ENCODE measurements around the gene MIER3. TPM values are rescaled to one million over a fixed set of nuclear protein-coding genes. Genes with fewer than 3 reads are reported as not detected.

Gene MIER3
- total RNA-seq, 1 donor from 2014 or later = 37.6 TPM

- H3K4me3 Mint-ChIP-seq = no peak overlapping the region
- H3K27ac Mint-ChIP-seq = no peak overlapping the region
- intact Hi-C loops (cut with micrococcal nuclease) = loop anchor here (2.0 to 5.0 kb wide), 2 partner anchors 276 to 628 kb away; no protein-coding TSS in a partner anchor
- peaks cover 14% of the 10 kb centered on the region for H3K27me3 Mint-ChIP-seq
- H3K4me1 Mint-ChIP-seq = peaks cover 2% of the 10 kb centered on the region
- H3K36me3 Mint-ChIP-seq (ENCODE audit: low read depth) = peaks cover 13% of the 10 kb centered on the region
- H3K9me3 Mint-ChIP-seq = no peaks in the 10 kb centered on the region
- no peak for DNase-seq
These were observed 51.5 kb downstream of the MIER3 start for GRCh38 chr5:56900395-56900794.

GRCh38 chr5:56898213-56898612, 53.7 kb downstream of the MIER3 start:
- Mint-ChIP-seq H3K27me3 (peaks cover 2% of the 10 kb centered on the region), H3K4me3 (no peak overlapping the region), H3K4me1 (peaks cover 6% of the 10 kb centered on the region), H3K36me3 (ENCODE audit: low read depth) (peaks cover 29% of the 10 kb centered on the region), H3K27ac (no peak overlapping the region), H3K9me3 (no peaks in the 10 kb centered on the region)
- no peak for DNase-seq
- intact Hi-C loops (cut with micrococcal nuclease) = no loop called here

- intact Hi-C loops (cut with micrococcal nuclease) = no loop called here
- Mint-ChIP-seq H3K9me3 (no peaks in the 10 kb centered on the region), H3K27me3 (no peaks in the 10 kb centered on the region), H3K36me3 (ENCODE audit: low read depth) (peaks cover 39% of the 10 kb centered on the region), H3K4me3 (no peak overlapping the region), H3K27ac (no peak overlapping the region), H3K4me1 (peaks cover 6% of the 10 kb centered on the region)
- DNase-seq = no peak
These were observed 55.2 kb downstream of the MIER3 start for GRCh38 chr5:56896763-56897162.

GRCh38 chr5:56893251-56893951, 58.5 kb downstream of the MIER3 start:
- no peak overlapping the region for H3K4me3 Mint-ChIP-seq
- no peaks in the 10 kb centered on the region for H3K9me3 Mint-ChIP-seq
- peaks cover 9% of the 10 kb centered on the region for H3K4me1 Mint-ChIP-seq
- no peaks in the 10 kb centered on the region for H3K27me3 Mint-ChIP-seq
- no peak for DNase-seq
- H3K36me3 Mint-ChIP-seq (ENCODE audit: low read depth) = peaks cover 65% of the 10 kb centered on the region
- no peak overlapping the region for H3K27ac Mint-ChIP-seq
- intact Hi-C loops (cut with micrococcal nuclease) = no loop called here

DNA sequence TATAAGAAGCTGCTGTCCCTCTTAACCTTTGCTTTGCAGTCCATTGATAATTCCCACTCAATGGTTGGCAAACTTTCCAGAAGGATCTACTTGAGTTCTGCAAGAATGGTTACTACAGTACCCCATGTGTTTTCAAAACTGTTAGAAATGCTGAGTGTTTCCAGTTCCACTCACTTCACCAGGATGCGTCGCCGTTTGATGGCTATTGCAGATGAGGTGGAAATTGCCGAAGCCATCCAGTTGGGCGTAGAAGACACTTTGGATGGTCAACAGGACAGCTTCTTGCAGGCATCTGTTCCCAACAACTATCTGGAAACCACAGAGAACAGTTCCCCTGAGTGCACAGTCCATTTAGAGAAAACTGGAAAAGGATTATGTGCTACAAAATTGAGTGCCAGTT, 70.4 kb downstream of the MIER3 start:
- Mint-ChIP-seq H3K4me3 (no peak overlapping the region), H3K36me3 (ENCODE audit: low read depth) (peaks cover 73% of the 10 kb centered on the region), H3K4me1 (peaks cover 6% of the 10 kb centered on the region), H3K27ac (no peak overlapping the region), H3K9me3 (no peaks in the 10 kb centered on the region), H3K27me3 (no peaks in the 10 kb centered on the region)
- no peak for DNase-seq
- intact Hi-C loops (cut with micrococcal nuclease) = no loop called here

DNA sequence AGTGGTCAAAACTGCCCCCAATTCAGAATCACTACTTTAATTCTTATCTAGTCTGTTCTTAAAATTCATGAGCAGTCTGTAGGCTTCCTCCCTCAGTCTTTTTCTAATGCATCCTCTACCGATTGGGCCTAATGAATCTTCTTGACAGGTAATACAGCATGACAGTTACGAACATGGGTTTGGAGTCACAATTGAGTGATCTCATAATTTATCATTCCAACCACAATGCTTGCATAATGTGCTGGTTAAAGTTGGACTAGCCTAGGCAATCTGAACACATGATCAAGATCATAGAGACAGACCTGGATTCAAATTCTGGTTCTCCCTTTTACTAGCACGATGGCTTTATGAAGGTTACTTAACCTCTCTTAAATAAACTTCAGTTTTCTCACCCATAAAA, 75.6 kb downstream of the MIER3 start:
- no peak for DNase-seq
- Mint-ChIP-seq H3K4me1 (peaks cover 13% of the 10 kb centered on the region), H3K9me3 (no peaks in the 10 kb centered on the region), H3K27me3 (no peaks in the 10 kb centered on the region), H3K36me3 (ENCODE audit: low read depth) (peaks cover 68% of the 10 kb centered on the region), H3K4me3 (no peak overlapping the region), H3K27ac (no peak overlapping the region)
- intact Hi-C loops (cut with micrococcal nuclease) = no loop called here

GRCh38 chr5:56873056-56873455, 78.9 kb downstream of the MIER3 start:
- no peak for DNase-seq
- no peaks in the 10 kb centered on the region for H3K27me3 Mint-ChIP-seq
- H3K9me3 Mint-ChIP-seq = no peaks in the 10 kb centered on the region
- H3K36me3 Mint-ChIP-seq (ENCODE audit: low read depth) = peaks cover 61% of the 10 kb centered on the region
- H3K27ac Mint-ChIP-seq = peak overlapping the region; percentile 32
- intact Hi-C loops (cut with micrococcal nuclease) = no loop called here
- H3K4me1 Mint-ChIP-seq = peaks cover 14% of the 10 kb centered on the region
- no peak overlapping the region for H3K4me3 Mint-ChIP-seq

- Mint-ChIP-seq H3K4me3 (no peak overlapping the region), H3K36me3 (ENCODE audit: low read depth) (peaks cover 55% of the 10 kb centered on the region), H3K4me1 (peaks cover 14% of the 10 kb centered on the region), H3K9me3 (no peaks in the 10 kb centered on the region), H3K27ac (no peak overlapping the region), H3K27me3 (no peaks in the 10 kb centered on the region)
- intact Hi-C loops (cut with micrococcal nuclease) = no loop called here
- DNase-seq = no peak
These were observed 80.1 kb downstream of the MIER3 start for GRCh38 chr5:56871777-56872176.

Other genes starting within 250 kb of the MIER3 start
- gene MAP3K1, start 136.6 kb downstream of the MIER3 start, total RNA-seq = 27.6 and 27.9 TPM in 2 replicates
- gene SETD9, start 42.5 kb downstream of the MIER3 start, total RNA-seq = 15.9 and 17.0 TPM in 2 replicates
- 85.2 and 86.7 TPM in 2 replicates for gene GPBP1, start 221.9 kb upstream of the MIER3 start, total RNA-seq

All from activated CD4-positive, alpha-beta T cell treated with anti-CD3 and anti-CD28 coated beads, Interleukin-2, amount 10 ng/mL, durations not matched to agents 24 days and 14 days (primary cell).